Pancreas (tissue), 10 donors: ENCODE measurements around the gene FBLIM1. TPM values are rescaled to one million over a fixed set of nuclear protein-coding genes. Genes with fewer than 3 reads are reported as not detected.

Experiments used
- ATAC-seq, 4 donors: fragments of 200-7000 bp; cut with Tn5 transposase; one replicate each; pipeline versions ENCODE4 v1.8.0 to v1.9.1; 2020; ENCODE audit warnings: mild to moderate bottlenecking in 4 of 4, moderate library complexity in 4 of 4
- DNase-seq, 6 donors: peaks; one replicate each; pipeline ENCODE4 v3.0.0-alpha.2; 2020
- FAIRE-seq: peaks from 2 replicates; lab custom pipeline; 2012; peaks lifted over from hg19 to GRCh38; lab: Jason Lieb, UNC
- H3K27ac ChIP-seq, 4 donors: fragments of 200-600 bp; sonication (generic); 1 replicate in 3 of 4; 2 replicates in 1 of 4; pipeline versions ENCODE4 v1.5.0 to v1.8.0; 2020
- H3K27me3 ChIP-seq, 4 donors: fragments of 200-600 bp; one replicate each; pipeline ENCODE4 v1.8.0; 2021
- H3K36me3 ChIP-seq, 3 donors: fragments of 200-600 bp; sonication (generic) in 1 of 3; one replicate each; pipeline versions ENCODE4 v1.5.0 to v1.8.0; 2020 to 2021
- H3K4me1 ChIP-seq, 3 donors: fragments of 200-600 bp; one replicate each; pipeline ENCODE4 v1.8.0; 2021
- H3K4me3 ChIP-seq, 4 donors: fragments of 200-600 bp; sonication (generic) in 2 of 4; one replicate each; pipeline versions ENCODE4 v1.5.0 to v1.8.0; 2020 to 2021
- H3K9me3 ChIP-seq, 4 donors: fragments of 200-600 bp; one replicate each; pipeline ENCODE4 v1.8.0; 2021
- WGBS, 2 donors: extraction: QIAGEN DNeasy Blood & Tissue Kit; methylation state at CpG; one replicate each; pipeline ENCODE4 v1.1.7; 2013; 5-methylcytosine and 5-hydroxymethylcytosine counted together
- intact Hi-C, 3 donors: fragments of 100-400 bp; cut with DNase I; formaldehyde crosslinking; loops; one replicate each; pipeline versions ENCODE4 v1.11.1 to v1.14.2; 2022
- polyA plus RNA-seq, 2 donors: library from polyadenylated mRNA; stranded (reverse); fragments of 200-250 nt; gene quantifications; one replicate each; pipeline ENCODE4 v1.2.3, GENCODE V29; 2013
- total RNA-seq, 6 donors: library from RNA; stranded (reverse); fragmentation: NEBNext Ultra II Directional in 4 of 6; extraction: Animal tissue kit (Norgen Biotek cat#: 25700) in 4 of 6; gene quantifications; one replicate each; pipeline versions ENCODE4 v1.2.1 to v1.2.4, GENCODE V29; 2021 to 2023
- TF ChIP-seq, protein P1 (sequence below), 4 donors: fragments of 200-600 bp; sonication (generic) in 3 of 4; IDR thresholded peaks; one replicate each; pipeline versions ENCODE4 v1.5.0 to v1.8.0; 2021; ENCODE audit warnings: antibody characterized with exemption in 4 of 4
- donor health status: healthy with polysubstance abuse.
- donor health status: DM: no; HTN: no; CAD: no; lungs with moderate emphysema.
- donor health status: DM: no; HTN: no; CAD: no.
- donor health status: control.
- donor health status: control.
- donor health status: Bipolar disorder and iron deficiency.
- donor health status: DM: yes; HTN: yes; CAD: no.
- donor health status: DM: no; HTN: no; CAD: no.
- donor health status: DM: no; HTN: no; CAD: no.
- donor health status: DM: yes; HTN: yes; CAD: no.

Gene FBLIM1
- total and polyA plus RNA-seq, 8 donors, result 20.4 to 61.5 (median 29.4) TPM

DNA sequence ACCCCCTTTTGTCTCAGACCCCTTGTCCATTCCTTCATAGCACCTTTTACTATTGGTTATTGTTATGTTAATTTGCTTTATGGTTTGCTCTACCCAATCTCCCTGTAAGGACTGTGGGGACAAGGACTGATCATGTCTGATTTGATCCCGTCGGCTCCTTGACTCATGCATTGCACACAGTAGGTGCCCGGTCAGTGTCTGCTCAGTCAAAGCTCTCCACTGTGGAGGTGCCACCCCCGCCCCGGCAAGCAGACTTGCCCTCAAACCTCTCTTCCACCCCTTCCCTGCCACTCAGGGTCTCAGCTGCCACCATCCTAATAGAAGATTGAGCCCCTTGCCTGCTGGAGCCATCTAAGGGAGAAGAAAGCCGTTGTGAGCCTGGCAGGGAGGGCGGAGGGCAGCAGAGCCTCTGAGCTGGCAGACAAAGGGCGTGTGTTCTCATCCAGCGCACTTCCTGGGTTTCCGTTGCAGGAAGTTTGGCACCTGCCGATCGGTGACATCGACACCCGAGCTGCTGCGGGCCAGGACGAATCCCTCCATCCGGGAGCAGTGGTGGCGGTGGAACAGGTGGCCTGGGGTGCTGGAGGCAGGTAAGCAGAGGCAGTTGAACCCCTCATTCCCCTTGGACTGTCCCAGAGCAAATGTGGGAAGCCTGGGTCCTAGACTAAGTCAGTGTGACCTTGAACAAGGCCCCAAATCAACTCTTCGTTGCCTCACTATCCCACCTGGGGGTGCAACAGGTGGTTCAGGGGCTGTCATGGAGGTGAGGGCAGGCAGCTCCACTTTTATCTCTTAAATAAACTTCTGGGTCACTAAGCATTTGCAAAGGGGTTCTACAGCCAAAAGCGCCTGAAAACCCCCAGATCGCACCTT, 2.2 kb upstream of the FBLIM1 start:
- DNase-seq, result peak in 4 of 6 donors; percentile 41 to 79 (median 60)
- peak overlapping the region in 2 of 4 donors; percentile 60 to 66 for H3K27ac ChIP-seq
- intact Hi-C loops, result no loop called here

GRCh38 chr1:15757016-15757543, 1.5 kb upstream of the FBLIM1 start:
- H3K27ac ChIP-seq, result peak overlapping the region in 3 of 4 donors; percentile 1 to 66 (median 60)
- H3K9me3 ChIP-seq, result no peaks in the 10 kb centered on the region
- TF ChIP-seq, protein P1, sequence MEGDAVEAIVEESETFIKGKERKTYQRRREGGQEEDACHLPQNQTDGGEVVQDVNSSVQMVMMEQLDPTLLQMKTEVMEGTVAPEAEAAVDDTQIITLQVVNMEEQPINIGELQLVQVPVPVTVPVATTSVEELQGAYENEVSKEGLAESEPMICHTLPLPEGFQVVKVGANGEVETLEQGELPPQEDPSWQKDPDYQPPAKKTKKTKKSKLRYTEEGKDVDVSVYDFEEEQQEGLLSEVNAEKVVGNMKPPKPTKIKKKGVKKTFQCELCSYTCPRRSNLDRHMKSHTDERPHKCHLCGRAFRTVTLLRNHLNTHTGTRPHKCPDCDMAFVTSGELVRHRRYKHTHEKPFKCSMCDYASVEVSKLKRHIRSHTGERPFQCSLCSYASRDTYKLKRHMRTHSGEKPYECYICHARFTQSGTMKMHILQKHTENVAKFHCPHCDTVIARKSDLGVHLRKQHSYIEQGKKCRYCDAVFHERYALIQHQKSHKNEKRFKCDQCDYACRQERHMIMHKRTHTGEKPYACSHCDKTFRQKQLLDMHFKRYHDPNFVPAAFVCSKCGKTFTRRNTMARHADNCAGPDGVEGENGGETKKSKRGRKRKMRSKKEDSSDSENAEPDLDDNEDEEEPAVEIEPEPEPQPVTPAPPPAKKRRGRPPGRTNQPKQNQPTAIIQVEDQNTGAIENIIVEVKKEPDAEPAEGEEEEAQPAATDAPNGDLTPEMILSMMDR (IDR thresholded peaks at IDR 0.05), result no peak
- WGBS, 2 donors, result 59 to 66% methylated on average over 9 of the region's 9 CpGs
- no peaks in the 10 kb centered on the region for H3K36me3 ChIP-seq
- H3K4me1 ChIP-seq, result peaks cover 0 to 4% (median 0%) of the 10 kb centered on the region in 3 donors
- intact Hi-C loops, result no loop called here
- peak overlapping the region in 2 of 4 donors; percentile 84 to 88 for H3K4me3 ChIP-seq
- FAIRE-seq, result no peak
- no peaks in the 10 kb centered on the region for H3K27me3 ChIP-seq
- no peak for DNase-seq
- peak in 1 of 4 donors; percentile 4 for ATAC-seq

More for the DNA sequence above, 2.2 kb upstream of the FBLIM1 start:
- FAIRE-seq (no peak), ATAC-seq (peak; percentile 15 to 54 (median 42))
- TF ChIP-seq, protein P1 (IDR thresholded peaks at IDR 0.05), result no peak
- peaks cover 0 to 4% (median 0%) of the 10 kb centered on the region in 3 donors for H3K4me1 ChIP-seq
- H3K4me3 ChIP-seq, result peak overlapping the region in 2 of 4 donors; percentile 15 to 84
- H3K9me3 ChIP-seq, result no peaks in the 10 kb centered on the region
- no peaks in the 10 kb centered on the region for H3K36me3 ChIP-seq
- no peaks in the 10 kb centered on the region for H3K27me3 ChIP-seq
- WGBS, 2 donors, result 54 to 64% methylated on average over 21 of the region's 21 CpGs

GRCh38 chr1:15757575-15758342, 836 bp upstream of the FBLIM1 start:
- H3K4me1 ChIP-seq, result peaks cover 0 to 4% (median 0%) of the 10 kb centered on the region in 3 donors
- TF ChIP-seq, protein P1 (IDR thresholded peaks at IDR 0.05), result no peak
- no peak for FAIRE-seq

GRCh38 chr1:15758953-15759661, 512 bp downstream of the FBLIM1 start:
- DNase-seq (peak in 3 of 6 donors; percentile 56 to 76 (median 70)), FAIRE-seq (no peak), ATAC-seq (peak; percentile 43 to 60 (median 48))
- H3K9me3 ChIP-seq, result no peaks in the 10 kb centered on the region
- H3K4me3 ChIP-seq, result peak overlapping the region; percentile 63 to 88 (median 76)
- H3K27ac ChIP-seq, result peak overlapping the region in 2 of 4 donors; percentile 10 to 50
- 4 to 5% methylated on average over 46 to 58 of the region's 58 CpGs for WGBS, 2 donors
- H3K27me3 ChIP-seq, result no peaks in the 10 kb centered on the region
- intact Hi-C loops, result no loop called here
- H3K4me1 ChIP-seq, result peaks cover 0 to 8% (median 3%) of the 10 kb centered on the region in 3 donors
- TF ChIP-seq, protein P1 (IDR thresholded peaks at IDR 0.05), result no peak
- no peaks in the 10 kb centered on the region for H3K36me3 ChIP-seq

More at GRCh38 chr1:15757575-15758342, 836 bp upstream of the FBLIM1 start:
- intact Hi-C loops, result no loop called here
- Histone ChIP-seq H3K36me3 (no peaks in the 10 kb centered on the region), H3K9me3 (no peaks in the 10 kb centered on the region), H3K4me3 (peak overlapping the region; percentile 63 to 88 (median 76)), H3K27me3 (no peaks in the 10 kb centered on the region), H3K27ac (peak overlapping the region in 3 of 4 donors; percentile 1 to 60 (median 10))
- WGBS, 2 donors, result 35 to 36% methylated on average over 22 to 24 of the region's 24 CpGs
- ATAC-seq, result peak in 3 of 4 donors; percentile 5 to 28 (median 27)
- peak in 1 of 6 donors; percentile 59 for DNase-seq
